ENCODE measurements around the gene ACOT7. TPM values are rescaled to one million over a fixed set of nuclear protein-coding genes. Genes with fewer than 3 reads are reported as not detected.

ACOT7 gene
- total RNA-seq, 1 experiment from 2014 or later, result 70.2 TPM

- H3K36me3 ChIP-seq (ENCODE audit: low read depth), result no peaks in the 10 kb centered on the region
- no peak for TF ChIP-seq EZH2 (IDR thresholded peaks at IDR 0.05; ENCODE audit: low read depth)
- TF ChIP-seq CTCF (conservative IDR thresholded peaks at IDR 0.05), result no peak
- no peak overlapping the region for H3K27ac ChIP-seq
- no peak for DNase-seq
- intact Hi-C loops (cut with micrococcal nuclease; ENCODE audit: unreplicated experiment), result no loop called here
- H3F3A ChIP-seq (ENCODE audit: insufficient read depth, low read depth), result no peaks in the 10 kb centered on the region
- ChIA-PET CTCF (no interaction called here), POLR2A (ENCODE audit: unreplicated experiment) (no interaction called here)
- H3K9me3 ChIP-seq (ENCODE audit: insufficient read depth, low read depth), result no peaks in the 10 kb centered on the region
- no peaks in the 10 kb centered on the region for H3K27me3 ChIP-seq (ENCODE audit: insufficient read depth, low read depth)
- H3K4me3 ChIP-seq, result no peak overlapping the region
- no peaks in the 10 kb centered on the region for H3K79me2 ChIP-seq (ENCODE audit: low read depth)
- H3K4me1 ChIP-seq (replicated peaks; ENCODE audit: insufficient read depth), result no peaks in the 10 kb centered on the region
- BruUV-seq (replicated peaks), result no TSS peak
- H3K4me2 ChIP-seq, result no peak overlapping the region
- H4K20me1 ChIP-seq (ENCODE audit: insufficient read depth), result no peaks in the 10 kb centered on the region
- no peaks in the 10 kb centered on the region for H3K9me2 ChIP-seq (ENCODE audit: insufficient read depth)
- H2AFZ ChIP-seq, result no peak overlapping the region
Measured at GRCh38 chr1:6329851-6330250, 63.7 kb downstream of the ACOT7 start.

DNA sequence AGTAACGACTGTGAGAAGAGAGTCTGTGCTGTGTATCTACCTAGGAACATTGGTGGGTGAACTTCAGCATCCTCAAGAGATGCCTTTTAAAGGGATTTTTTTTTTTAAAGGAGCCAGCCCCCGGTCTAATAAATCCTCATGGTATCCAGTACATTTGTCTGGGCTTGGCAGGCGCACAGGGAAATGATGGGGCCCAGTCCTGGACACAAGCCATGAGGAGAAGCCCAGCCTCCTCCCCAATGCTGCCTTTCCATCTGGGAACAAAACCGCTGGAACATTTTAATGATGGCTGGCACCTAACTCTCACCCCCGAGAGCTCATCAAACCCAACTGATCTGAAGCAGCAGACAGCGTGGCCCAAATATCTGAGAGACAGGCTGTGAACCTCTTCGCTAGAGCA lies 64.2 kb downstream of the ACOT7 start:
- Histone ChIP-seq H4K20me1 (ENCODE audit: insufficient read depth) (no peaks in the 10 kb centered on the region), H3K36me3 (ENCODE audit: low read depth) (no peaks in the 10 kb centered on the region), H2AFZ (no peak overlapping the region), H3K9me2 (ENCODE audit: insufficient read depth) (no peaks in the 10 kb centered on the region), H3K9me3 (ENCODE audit: insufficient read depth, low read depth) (no peaks in the 10 kb centered on the region), H3K79me2 (ENCODE audit: low read depth) (no peaks in the 10 kb centered on the region), H3F3A (ENCODE audit: insufficient read depth, low read depth) (no peaks in the 10 kb centered on the region), H3K27me3 (ENCODE audit: insufficient read depth, low read depth) (no peaks in the 10 kb centered on the region), H3K4me2 (no peak overlapping the region), H3K27ac (no peak overlapping the region), H3K4me3 (no peak overlapping the region), H3K4me1 (replicated peaks; ENCODE audit: insufficient read depth) (no peaks in the 10 kb centered on the region)
- intact Hi-C loops (cut with micrococcal nuclease; ENCODE audit: unreplicated experiment), result no loop called here
- no TSS peak for BruUV-seq (replicated peaks)
- DNase-seq, result no peak
- ChIA-PET POLR2A (ENCODE audit: unreplicated experiment) (no interaction called here), CTCF (no interaction called here)
- TF ChIP-seq EZH2 (IDR thresholded peaks at IDR 0.05; ENCODE audit: low read depth) (no peak), CTCF (conservative IDR thresholded peaks at IDR 0.05) (no peak)

GRCh38 chr1:6328696-6329095 lies 64.9 kb downstream of the ACOT7 start:
- TF ChIP-seq CTCF (conservative IDR thresholded peaks at IDR 0.05) (no peak), EZH2 (IDR thresholded peaks at IDR 0.05; ENCODE audit: low read depth) (no peak)
- no peaks in the 10 kb centered on the region for H3K9me2 ChIP-seq (ENCODE audit: insufficient read depth)
- H3K9me3 ChIP-seq (ENCODE audit: insufficient read depth, low read depth), result no peaks in the 10 kb centered on the region
- CTCF ChIA-PET, result no interaction called here
- intact Hi-C loops (cut with micrococcal nuclease; ENCODE audit: unreplicated experiment), result no loop called here
- no peaks in the 10 kb centered on the region for H3K4me1 ChIP-seq (replicated peaks; ENCODE audit: insufficient read depth)
- H4K20me1 ChIP-seq (ENCODE audit: insufficient read depth), result no peaks in the 10 kb centered on the region
- H3K4me3 ChIP-seq, result no peak overlapping the region
- no peaks in the 10 kb centered on the region for H3K36me3 ChIP-seq (ENCODE audit: low read depth)
- H3K27ac ChIP-seq, result no peak overlapping the region
- POLR2A ChIA-PET (ENCODE audit: unreplicated experiment), result no interaction called here
- H3K27me3 ChIP-seq (ENCODE audit: insufficient read depth, low read depth), result no peaks in the 10 kb centered on the region
- no peak overlapping the region for H2AFZ ChIP-seq
- DNase-seq, result no peak
- no peaks in the 10 kb centered on the region for H3F3A ChIP-seq (ENCODE audit: insufficient read depth, low read depth)
- H3K79me2 ChIP-seq (ENCODE audit: low read depth), result no peaks in the 10 kb centered on the region
- BruUV-seq (replicated peaks), result no TSS peak
- no peak overlapping the region for H3K4me2 ChIP-seq
